Glutamatergic neuron (in vitro differentiated cells): ENCODE data around the gene DEPP1. TPM values are rescaled to one million over a fixed set of nuclear protein-coding genes. Genes with fewer than 3 reads are reported as not detected.
A peak's percentile ranks its signal among the peaks of the same experiment; 100 is the strongest.

ENCODE experiments used
- DNase-seq: peaks from one replicate; pipeline ENCODE4 v3.0.0; 2022
- H3K27ac Mint-ChIP-seq: one replicate; pipeline ENCODE4 v1.8.0; 2020; ENCODE audit warnings: mild to moderate bottlenecking, mixed read lengths, inconsistent platforms; ENCODE audit not compliant: unreplicated experiment
- H3K27me3 Mint-ChIP-seq: one replicate; pipeline ENCODE4 v1.8.0; 2020; ENCODE audit warnings: mild to moderate bottlenecking, moderate library complexity, mixed read lengths, inconsistent platforms; ENCODE audit not compliant: unreplicated experiment
- H3K36me3 Mint-ChIP-seq: one replicate; pipeline ENCODE4 v1.8.0; 2020; ENCODE audit warnings: mild to moderate bottlenecking, mixed read lengths, inconsistent platforms; ENCODE audit not compliant: unreplicated experiment
- H3K4me1 Mint-ChIP-seq: one replicate; pipeline ENCODE4 v1.8.0; 2020; ENCODE audit warnings: mild to moderate bottlenecking, low read depth, mixed read lengths, inconsistent platforms; ENCODE audit not compliant: unreplicated experiment
- H3K4me3 Mint-ChIP-seq: one replicate; pipeline ENCODE4 v1.8.0; 2020; ENCODE audit warnings: mild to moderate bottlenecking, mixed read lengths, inconsistent platforms; ENCODE audit not compliant: unreplicated experiment
- H3K9me3 Mint-ChIP-seq: one replicate; pipeline ENCODE4 v1.8.0; 2020; ENCODE audit warnings: mild to moderate bottlenecking, moderate library complexity, mixed read lengths, inconsistent platforms; ENCODE audit not compliant: unreplicated experiment
- CTCF ChIP-seq: fragments of 200-600 bp; sonication (generic); IDR thresholded peaks from one replicate; pipeline ENCODE4 v1.5.0; 2021; ENCODE audit not compliant: partially characterized antibody, unreplicated experiment
- total RNA-seq: library from RNA; stranded (reverse); fragmentation: NEBNext Ultra II Directional; extraction: Animal tissue kit (Norgen Biotek cat#: 25700); gene quantifications from one replicate; pipeline ENCODE4 v1.2.1, GENCODE V29; 2021; ENCODE audit not compliant: unreplicated experiment

The DEPP1 gene
- total RNA-seq, 1 donor from 2014 or later = 13.6 TPM

GRCh38 chr10:44963772-44964633 lies 14.6 kb downstream of the DEPP1 start:
- DNase-seq = peak; percentile 89

GRCh38 chr10:44962870-44963738 lies 15.5 kb downstream of the DEPP1 start:
- H3K4me3 Mint-ChIP-seq = peak overlapping the region; percentile 84
- DNase-seq = peak; percentile 74
- H3K27ac Mint-ChIP-seq = peak overlapping the region; percentile 99

More at GRCh38 chr10:44963772-44964633, 14.6 kb downstream of the DEPP1 start:
- peaks cover 34% of the 10 kb centered on the region for H3K27me3 Mint-ChIP-seq
- peaks cover 6% of the 10 kb centered on the region for H3K36me3 Mint-ChIP-seq
- peaks cover 50% of the 10 kb centered on the region for H3K9me3 Mint-ChIP-seq
- peaks cover 74% of the 10 kb centered on the region for H3K4me1 Mint-ChIP-seq
- H3K4me3 Mint-ChIP-seq = peak overlapping the region; percentile 84
- H3K27ac Mint-ChIP-seq = peak overlapping the region; percentile 99
- TF ChIP-seq CTCF = peak; percentile 17

GRCh38 chr10:44961931-44962750 lies 16.5 kb downstream of the DEPP1 start:
- H3K27me3 Mint-ChIP-seq = peaks cover 36% of the 10 kb centered on the region
- H3K27ac Mint-ChIP-seq = peak overlapping the region; percentile 99
- peak overlapping the region; percentile 84 for H3K4me3 Mint-ChIP-seq
- TF ChIP-seq CTCF = no peak
- H3K4me1 Mint-ChIP-seq = peaks cover 60% of the 10 kb centered on the region
- no peak for DNase-seq
- peaks cover 59% of the 10 kb centered on the region for H3K9me3 Mint-ChIP-seq
- H3K36me3 Mint-ChIP-seq = peaks cover 6% of the 10 kb centered on the region

More at GRCh38 chr10:44962870-44963738, 15.5 kb downstream of the DEPP1 start:
- Mint-ChIP-seq H3K36me3 (peaks cover 6% of the 10 kb centered on the region), H3K9me3 (peaks cover 58% of the 10 kb centered on the region), H3K27me3 (peaks cover 34% of the 10 kb centered on the region), H3K4me1 (peaks cover 70% of the 10 kb centered on the region)
- peak; percentile 50 for TF ChIP-seq CTCF

- peaks cover 60% of the 10 kb centered on the region for H3K9me3 Mint-ChIP-seq
- peak overlapping the region; percentile 83 for H3K27ac Mint-ChIP-seq
- peaks cover 13% of the 10 kb centered on the region for H3K36me3 Mint-ChIP-seq
- no peak for DNase-seq
- peak overlapping the region; percentile 94 for H3K4me3 Mint-ChIP-seq
- peaks cover 35% of the 10 kb centered on the region for H3K27me3 Mint-ChIP-seq
- H3K4me1 Mint-ChIP-seq = peaks cover 61% of the 10 kb centered on the region
- TF ChIP-seq CTCF = no peak
Observed at GRCh38 chr10:44961230-44961571, 17.4 kb downstream of the DEPP1 start.
